ENCODE results near the gene NT5C2.
"Not testable (repeated sequence)": the region's sequence is repeated elsewhere in the genome, so short reads cannot be mapped to it uniquely, and the experiment has no call there.

- TF ChIP-seq, protein P1, sequence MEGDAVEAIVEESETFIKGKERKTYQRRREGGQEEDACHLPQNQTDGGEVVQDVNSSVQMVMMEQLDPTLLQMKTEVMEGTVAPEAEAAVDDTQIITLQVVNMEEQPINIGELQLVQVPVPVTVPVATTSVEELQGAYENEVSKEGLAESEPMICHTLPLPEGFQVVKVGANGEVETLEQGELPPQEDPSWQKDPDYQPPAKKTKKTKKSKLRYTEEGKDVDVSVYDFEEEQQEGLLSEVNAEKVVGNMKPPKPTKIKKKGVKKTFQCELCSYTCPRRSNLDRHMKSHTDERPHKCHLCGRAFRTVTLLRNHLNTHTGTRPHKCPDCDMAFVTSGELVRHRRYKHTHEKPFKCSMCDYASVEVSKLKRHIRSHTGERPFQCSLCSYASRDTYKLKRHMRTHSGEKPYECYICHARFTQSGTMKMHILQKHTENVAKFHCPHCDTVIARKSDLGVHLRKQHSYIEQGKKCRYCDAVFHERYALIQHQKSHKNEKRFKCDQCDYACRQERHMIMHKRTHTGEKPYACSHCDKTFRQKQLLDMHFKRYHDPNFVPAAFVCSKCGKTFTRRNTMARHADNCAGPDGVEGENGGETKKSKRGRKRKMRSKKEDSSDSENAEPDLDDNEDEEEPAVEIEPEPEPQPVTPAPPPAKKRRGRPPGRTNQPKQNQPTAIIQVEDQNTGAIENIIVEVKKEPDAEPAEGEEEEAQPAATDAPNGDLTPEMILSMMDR (IDR thresholded peaks at IDR 0.05), result not testable (repeated sequence)
- TF ChIP-seq POLR2A (IDR thresholded peaks at IDR 0.05), result not testable (repeated sequence)
Observed at GRCh38 chr10:103130180-103130579, 62.9 kb downstream of the NT5C2 start.

Measured in testis (tissue), 2 donors.